GM18520 (cell line): ENCODE data around the gene TMEM145.
A peak's percentile ranks its signal among the peaks of the same experiment; 100 is the strongest.

Experiments used
- ATAC-seq: cut with Tn5 transposase; IDR thresholded peaks from one replicate; pipeline ENCODE4 v1.9.1; 2021; ENCODE audit not compliant: unreplicated experiment

The TMEM145 gene

GRCh38 chr19:42277821-42278451, 35.2 kb upstream of the TMEM145 start:
- ATAC-seq, result no peak

GRCh38 chr19:42278452-42279154, 34.5 kb upstream of the TMEM145 start:
- ATAC-seq, result no peak

- no peak for ATAC-seq
These were observed 33.8 kb upstream of the TMEM145 start for GRCh38 chr19:42279155-42279901.

- peak; percentile 22 for ATAC-seq
These were observed 33.0 kb upstream of the TMEM145 start for GRCh38 chr19:42279902-42280814.

- no peak for ATAC-seq
These were observed 32.3 kb upstream of the TMEM145 start for GRCh38 chr19:42280815-42281145.

- no peak for ATAC-seq
These were observed 31.8 kb upstream of the TMEM145 start for GRCh38 chr19:42281146-42281826.

- no peak for ATAC-seq
These were observed 31.0 kb upstream of the TMEM145 start for GRCh38 chr19:42281827-42282762.

- ATAC-seq, result no peak
These were observed 30.3 kb upstream of the TMEM145 start for GRCh38 chr19:42282819-42283187.

GRCh38 chr19:42283188-42284065, 29.7 kb upstream of the TMEM145 start:
- peak; percentile 30 for ATAC-seq

- peak; percentile 22 for ATAC-seq
These were observed 29.0 kb upstream of the TMEM145 start for GRCh38 chr19:42284066-42284501.

GRCh38 chr19:42284591-42285341, 28.3 kb upstream of the TMEM145 start:
- ATAC-seq, result no peak

GRCh38 chr19:42285541-42285941, 27.6 kb upstream of the TMEM145 start:
- ATAC-seq, result no peak

- no peak for ATAC-seq
These were observed 27.1 kb upstream of the TMEM145 start for GRCh38 chr19:42285988-42286348.

- ATAC-seq, result no peak
These were observed 26.6 kb upstream of the TMEM145 start for GRCh38 chr19:42286349-42287016.

- no peak for ATAC-seq
These were observed 25.9 kb upstream of the TMEM145 start for GRCh38 chr19:42287017-42287826.

- ATAC-seq, result no peak
These were observed 25.3 kb upstream of the TMEM145 start for GRCh38 chr19:42287827-42288107.

GRCh38 chr19:42288387-42288786, 24.7 kb upstream of the TMEM145 start:
- ATAC-seq, result no peak
